Subcutaneous abdominal adipose tissue (tissue), 5 donors: Measurements from ENCODE around the gene GCH1.

Experiments used
- H3K27ac ChIP-seq: one replicate; pipeline ENCODE4 v1.7.0; 2013; ENCODE audit warnings: low read depth, mild to moderate bottlenecking, inconsistent platforms, low read length, moderate library complexity
- H3K27me3 ChIP-seq, 5 donors: one replicate each; pipeline ENCODE4 v1.7.0; 2013; ENCODE audit warnings: low read length in 5 of 5, inconsistent platforms in 1 of 5; ENCODE audit not compliant: control insufficient read depth in 5 of 5, insufficient read depth in 4 of 5
- H3K36me3 ChIP-seq, 5 donors: one replicate each; pipeline ENCODE4 v1.7.0; 2013; ENCODE audit warnings: low read length in 5 of 5; ENCODE audit not compliant: control insufficient read depth in 5 of 5, insufficient read depth in 5 of 5
- H3K4me1 ChIP-seq, 5 donors: one replicate each; pipeline ENCODE4 v1.7.0; 2013; ENCODE audit warnings: low read length in 5 of 5, mild to moderate bottlenecking in 3 of 5, moderate library complexity in 1 of 5; ENCODE audit not compliant: control insufficient read depth in 5 of 5, insufficient read depth in 5 of 5
- H3K4me3 ChIP-seq, 5 donors: one replicate each; pipeline ENCODE4 v1.7.0; 2013; ENCODE audit warnings: low read length in 5 of 5, low read depth in 1 of 5
- H3K9ac ChIP-seq, 5 donors: one replicate each; pipeline ENCODE4 v1.7.0; 2013; ENCODE audit warnings: low read length in 5 of 5, mild to moderate bottlenecking in 4 of 5, moderate library complexity in 3 of 5
- H3K9me3 ChIP-seq, 5 donors: one replicate each; pipeline ENCODE4 v1.7.0; 2013; ENCODE audit warnings: low read length in 5 of 5; ENCODE audit not compliant: control insufficient read depth in 5 of 5
- donor health status: healthy.
- donor health status: healthy.
- donor health status: healthy.
- donor health status: healthy.
- donor health status: healthy.

Gene GCH1

DNA sequence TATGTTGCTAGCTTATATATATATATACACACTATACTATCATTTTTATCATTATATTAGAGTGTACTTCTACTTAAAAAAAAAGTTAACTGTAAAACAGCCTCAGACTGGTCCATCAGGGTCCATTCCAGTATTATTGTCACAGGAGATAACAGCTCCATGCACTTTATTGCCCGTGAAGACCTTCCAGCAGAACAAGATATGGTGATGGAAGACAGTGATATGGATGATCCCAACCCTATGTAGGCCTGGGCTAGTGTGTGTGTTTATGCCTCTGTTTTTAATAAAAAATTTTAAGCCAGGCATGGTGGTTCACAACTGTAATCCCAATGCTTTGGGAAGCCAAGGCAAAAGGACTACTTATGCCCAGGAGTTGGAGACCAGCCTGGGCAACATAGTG is 86.2 kb downstream of the GCH1 start:
- H3K27ac ChIP-seq: no peak overlapping the region
- no peak overlapping the region for H3K4me3 ChIP-seq
- no peaks in the 10 kb centered on the region for H3K4me1 ChIP-seq
- H3K9me3 ChIP-seq: no peaks in the 10 kb centered on the region
- no peaks in the 10 kb centered on the region for H3K36me3 ChIP-seq
- H3K9ac ChIP-seq: no peak overlapping the region
- peaks cover 0 to 6% (median 0%) of the 10 kb centered on the region in 5 donors for H3K27me3 ChIP-seq

- no peaks in the 10 kb centered on the region for H3K4me1 ChIP-seq
- peaks cover 0 to 6% (median 0%) of the 10 kb centered on the region in 5 donors for H3K27me3 ChIP-seq
- H3K36me3 ChIP-seq: no peaks in the 10 kb centered on the region
- H3K9ac ChIP-seq: no peak overlapping the region
- H3K4me3 ChIP-seq: no peak overlapping the region
- H3K27ac ChIP-seq: no peak overlapping the region
- no peaks in the 10 kb centered on the region for H3K9me3 ChIP-seq
Observed at GRCh38 chr14:54815515-54815914, 87.1 kb downstream of the GCH1 start.

DNA sequence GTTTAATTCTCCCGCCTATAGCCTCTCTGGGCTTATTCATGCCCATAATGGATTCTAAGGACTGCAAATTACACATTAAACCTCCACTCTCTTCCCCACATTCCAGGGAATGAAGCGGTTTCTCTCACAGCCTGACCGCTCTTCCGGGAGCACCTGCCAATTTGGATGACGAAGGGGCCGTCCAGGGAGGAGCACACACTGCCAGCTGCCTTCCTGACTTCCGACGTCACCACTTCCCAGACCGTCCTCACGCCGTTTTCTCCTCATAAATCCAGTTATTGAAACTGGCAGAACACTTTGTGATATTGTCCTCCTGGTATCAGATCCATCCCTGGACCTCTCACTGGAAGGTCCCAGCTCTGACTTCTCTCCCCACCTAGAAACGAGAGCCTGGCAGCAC is 87.6 kb downstream of the GCH1 start:
- Histone ChIP-seq H3K27ac (no peak overlapping the region), H3K9ac (no peak overlapping the region), H3K9me3 (no peaks in the 10 kb centered on the region), H3K4me1 (no peaks in the 10 kb centered on the region), H3K4me3 (no peak overlapping the region), H3K36me3 (no peaks in the 10 kb centered on the region), H3K27me3 (peaks cover 0 to 6% (median 0%) of the 10 kb centered on the region in 5 donors)

- H3K4me1 ChIP-seq: no peaks in the 10 kb centered on the region
- H3K27ac ChIP-seq: no peak overlapping the region
- no peak overlapping the region for H3K4me3 ChIP-seq
- peaks cover 0 to 6% (median 0%) of the 10 kb centered on the region in 5 donors for H3K27me3 ChIP-seq
- H3K9me3 ChIP-seq: no peaks in the 10 kb centered on the region
- H3K9ac ChIP-seq: no peak overlapping the region
- H3K36me3 ChIP-seq: no peaks in the 10 kb centered on the region
Observed at GRCh38 chr14:54814076-54814475, 88.5 kb downstream of the GCH1 start.

GRCh38 chr14:54813081-54813480 is 89.5 kb downstream of the GCH1 start:
- Histone ChIP-seq H3K36me3 (no peaks in the 10 kb centered on the region), H3K27me3 (peaks cover 0 to 5% (median 0%) of the 10 kb centered on the region in 5 donors), H3K4me1 (no peaks in the 10 kb centered on the region), H3K9me3 (no peaks in the 10 kb centered on the region), H3K4me3 (no peak overlapping the region), H3K9ac (no peak overlapping the region), H3K27ac (no peak overlapping the region)

GRCh38 chr14:54812617-54813016 is 90.0 kb downstream of the GCH1 start:
- Histone ChIP-seq H3K4me3 (no peak overlapping the region), H3K27me3 (peaks cover 0 to 2% (median 0%) of the 10 kb centered on the region in 5 donors)

GRCh38 chr14:54809767-54810166 is 92.9 kb downstream of the GCH1 start:
- H3K27ac ChIP-seq: no peak overlapping the region

More at GRCh38 chr14:54812617-54813016, 90.0 kb downstream of the GCH1 start:
- H3K27ac ChIP-seq: no peak overlapping the region
- no peaks in the 10 kb centered on the region for H3K36me3 ChIP-seq
- H3K9me3 ChIP-seq: no peaks in the 10 kb centered on the region
- H3K4me1 ChIP-seq: no peaks in the 10 kb centered on the region
- no peak overlapping the region for H3K9ac ChIP-seq

GRCh38 chr14:54808326-54809161 is 94.1 kb downstream of the GCH1 start:
- no peak overlapping the region for H3K27ac ChIP-seq

More at GRCh38 chr14:54809767-54810166, 92.9 kb downstream of the GCH1 start:
- no peaks in the 10 kb centered on the region for H3K9me3 ChIP-seq
- no peaks in the 10 kb centered on the region for H3K36me3 ChIP-seq
- H3K4me3 ChIP-seq: no peak overlapping the region
- H3K27me3 ChIP-seq: peaks cover 0 to 2% (median 0%) of the 10 kb centered on the region in 5 donors
- H3K9ac ChIP-seq: no peak overlapping the region
- peaks cover 4 to 16% (median 13%) of the 10 kb centered on the region in 5 donors for H3K4me1 ChIP-seq

DNA sequence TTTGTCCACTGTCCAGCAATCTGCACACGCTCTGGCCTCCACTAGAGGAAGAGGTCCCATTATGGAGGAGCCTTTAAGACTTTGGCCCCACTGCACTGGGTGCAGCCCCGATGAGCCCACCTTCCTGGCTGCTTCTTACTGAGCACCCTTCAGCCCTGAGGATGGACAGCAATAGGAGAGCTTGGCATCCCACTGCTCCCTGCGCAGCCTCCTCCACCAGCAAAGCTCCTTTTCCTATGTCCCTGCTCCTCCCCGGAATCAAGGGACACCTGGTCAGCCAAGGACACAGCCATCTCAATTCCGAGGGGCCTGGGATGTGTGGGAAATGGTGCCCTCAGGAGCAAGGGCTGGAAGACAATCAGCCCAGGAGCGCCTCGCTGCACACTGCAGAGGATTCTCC is 94.7 kb downstream of the GCH1 start:
- Histone ChIP-seq H3K9ac (no peak overlapping the region), H3K4me3 (no peak overlapping the region), H3K9me3 (no peaks in the 10 kb centered on the region), H3K36me3 (no peaks in the 10 kb centered on the region), H3K4me1 (peaks cover 4 to 20% (median 14%) of the 10 kb centered on the region in 5 donors), H3K27ac (no peak overlapping the region), H3K27me3 (peaks cover 0 to under 1% (median 0%) of the 10 kb centered on the region in 5 donors)

More at GRCh38 chr14:54808326-54809161, 94.1 kb downstream of the GCH1 start:
- no peaks in the 10 kb centered on the region for H3K9me3 ChIP-seq
- peaks cover 4 to 20% (median 14%) of the 10 kb centered on the region in 5 donors for H3K4me1 ChIP-seq
- H3K27me3 ChIP-seq: peaks cover 0 to 2% (median 0%) of the 10 kb centered on the region in 5 donors
- H3K36me3 ChIP-seq: no peaks in the 10 kb centered on the region
- H3K9ac ChIP-seq: no peak overlapping the region
- H3K4me3 ChIP-seq: no peak overlapping the region

DNA sequence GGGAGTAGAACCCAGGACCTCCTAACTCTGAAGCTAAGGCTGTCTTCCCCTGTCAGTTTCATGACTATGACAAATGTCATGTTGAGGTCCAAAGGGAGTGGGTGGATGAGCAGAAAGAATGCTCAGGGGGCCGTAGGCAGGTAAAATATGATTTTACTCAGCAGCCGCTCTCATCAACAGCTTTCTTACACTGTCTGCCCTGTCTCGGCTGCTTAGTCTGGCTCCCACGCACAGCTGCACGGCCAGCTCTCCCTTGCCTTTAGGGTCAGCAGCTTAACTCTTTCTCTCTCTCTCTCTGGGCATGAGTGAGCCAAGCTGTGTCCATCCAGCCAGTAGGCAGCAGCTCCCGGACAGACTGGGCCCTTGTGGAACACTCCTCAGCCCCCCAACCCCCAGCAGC is 95.2 kb downstream of the GCH1 start:
- Histone ChIP-seq H3K27ac (no peak overlapping the region), H3K9ac (no peak overlapping the region), H3K4me1 (peaks cover 4 to 20% (median 14%) of the 10 kb centered on the region in 5 donors), H3K36me3 (no peaks in the 10 kb centered on the region), H3K4me3 (no peak overlapping the region), H3K27me3 (no peaks in the 10 kb centered on the region), H3K9me3 (no peaks in the 10 kb centered on the region)
